ENCODE data around the gene CCNJL. TPM values are rescaled to one million over a fixed set of nuclear protein-coding genes. Genes with fewer than 3 reads are reported as not detected.
"Not testable (repeated sequence)": the region's sequence is repeated elsewhere in the genome, so short reads cannot be mapped to it uniquely, and the experiment has no call there.

The CCNJL gene
- total and polyA plus RNA-seq, 2 experiments from 2014 or later, result 28.4 to 29.2 TPM

GRCh38 chr5:160341309-160341870 is 29.0 kb upstream of the CCNJL start (continued):
- TF ChIP-seq, protein P1, sequence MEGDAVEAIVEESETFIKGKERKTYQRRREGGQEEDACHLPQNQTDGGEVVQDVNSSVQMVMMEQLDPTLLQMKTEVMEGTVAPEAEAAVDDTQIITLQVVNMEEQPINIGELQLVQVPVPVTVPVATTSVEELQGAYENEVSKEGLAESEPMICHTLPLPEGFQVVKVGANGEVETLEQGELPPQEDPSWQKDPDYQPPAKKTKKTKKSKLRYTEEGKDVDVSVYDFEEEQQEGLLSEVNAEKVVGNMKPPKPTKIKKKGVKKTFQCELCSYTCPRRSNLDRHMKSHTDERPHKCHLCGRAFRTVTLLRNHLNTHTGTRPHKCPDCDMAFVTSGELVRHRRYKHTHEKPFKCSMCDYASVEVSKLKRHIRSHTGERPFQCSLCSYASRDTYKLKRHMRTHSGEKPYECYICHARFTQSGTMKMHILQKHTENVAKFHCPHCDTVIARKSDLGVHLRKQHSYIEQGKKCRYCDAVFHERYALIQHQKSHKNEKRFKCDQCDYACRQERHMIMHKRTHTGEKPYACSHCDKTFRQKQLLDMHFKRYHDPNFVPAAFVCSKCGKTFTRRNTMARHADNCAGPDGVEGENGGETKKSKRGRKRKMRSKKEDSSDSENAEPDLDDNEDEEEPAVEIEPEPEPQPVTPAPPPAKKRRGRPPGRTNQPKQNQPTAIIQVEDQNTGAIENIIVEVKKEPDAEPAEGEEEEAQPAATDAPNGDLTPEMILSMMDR (conservative IDR thresholded peaks at IDR 0.05; ENCODE audit: low read depth in 2 of 2), result no peak

DNA sequence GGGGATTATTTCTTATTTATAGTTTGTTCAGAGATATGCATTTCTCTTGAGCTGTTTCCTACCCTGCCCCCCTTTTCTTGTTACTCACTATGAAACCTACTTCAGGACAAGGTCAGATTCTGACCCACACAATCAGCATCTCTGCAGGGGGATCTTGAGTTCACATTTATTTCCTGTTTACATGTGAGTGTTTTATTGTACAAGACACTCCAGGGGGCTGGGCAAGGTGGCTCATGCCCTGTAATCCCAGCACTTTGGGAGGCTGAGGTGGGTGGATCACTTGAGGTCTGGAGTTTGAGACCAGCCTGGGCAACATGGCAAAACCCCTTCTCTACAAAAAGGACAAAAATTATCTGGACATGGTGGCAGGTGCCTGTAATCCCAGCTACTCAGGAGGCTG is 28.1 kb upstream of the CCNJL start:
- not testable (repeated sequence) for H3F3A ChIP-seq (replicated peaks; ENCODE audit: low read depth); ATAC-seq; H3K27me3 ChIP-seq (ENCODE audit: insufficient read depth); H3K9me2 ChIP-seq (ENCODE audit: insufficient read depth); H3K36me3 Mint-ChIP-seq (ENCODE audit: low read depth); DNase-seq (ENCODE audit: low spot score); H3K36me3 ChIP-seq (ENCODE audit: insufficient read depth); H3K4me2 ChIP-seq; H3K27ac ChIP-seq (ENCODE audit: low read depth); H3K4me3 Mint-ChIP-seq; H4K20me1 ChIP-seq (replicated peaks; ENCODE audit: insufficient read depth); H3K9me3 Mint-ChIP-seq; H3K27me3 Mint-ChIP-seq (ENCODE audit: insufficient read depth, low read depth, poor library complexity); H3K27ac Mint-ChIP-seq; H3K4me3 ChIP-seq; H3K79me2 ChIP-seq (replicated peaks; ENCODE audit: insufficient read depth)
- Histone ChIP-seq H2AFZ (peak overlapping the region; percentile 81; the same call in 1 of the 2 replicates), H3K4me1 (ENCODE audit: insufficient read depth) (peaks cover 13% of the 10 kb centered on the region)
- H3K4me1 Mint-ChIP-seq, result peaks cover 16% of the 10 kb centered on the region

- Histone ChIP-seq H3K79me2 (replicated peaks; ENCODE audit: insufficient read depth) (no peaks in the 10 kb centered on the region), H3K27me3 (ENCODE audit: insufficient read depth) (no peaks in the 10 kb centered on the region), H4K20me1 (replicated peaks; ENCODE audit: insufficient read depth) (no peaks in the 10 kb centered on the region), H3K4me1 (ENCODE audit: insufficient read depth) (peaks cover 13% of the 10 kb centered on the region), H3K27ac (ENCODE audit: low read depth) (no peak overlapping the region), H3K4me3 (no peak overlapping the region), H3F3A (replicated peaks; ENCODE audit: low read depth) (no peaks in the 10 kb centered on the region), H2AFZ (peak overlapping the region; percentile 81; the same call in 1 of the 2 replicates), H3K9me2 (ENCODE audit: insufficient read depth) (0 out of 2 replicates have a peak, but pooled peaks cover 4% of the 10 kb centered on the region), H3K4me2 (no peak overlapping the region), H3K36me3 (ENCODE audit: insufficient read depth) (no peaks in the 10 kb centered on the region)
- no peak overlapping the region for H3K4me3 Mint-ChIP-seq
- H3K36me3 Mint-ChIP-seq (ENCODE audit: low read depth), result no peaks in the 10 kb centered on the region
- H3K4me1 Mint-ChIP-seq, result peaks cover 16% of the 10 kb centered on the region
- DNase-seq (ENCODE audit: low spot score), result no peak
- no peak for ATAC-seq
- H3K9me3 Mint-ChIP-seq, result no peaks in the 10 kb centered on the region
- H3K27ac Mint-ChIP-seq, result no peak overlapping the region
- TF ChIP-seq NANOG (IDR thresholded peaks at IDR 0.05; ENCODE audit: borderline replicate concordance), result no peak
- no peak for TF ChIP-seq ZNF331 (CRISPR knock-in tag; IDR thresholded peaks at IDR 0.05; ENCODE audit: low read depth)
- peaks cover 2% of the 10 kb centered on the region for H3K27me3 Mint-ChIP-seq (ENCODE audit: insufficient read depth, low read depth, poor library complexity)
These were observed 27.2 kb upstream of the CCNJL start for GRCh38 chr5:160339406-160340130.

DNA sequence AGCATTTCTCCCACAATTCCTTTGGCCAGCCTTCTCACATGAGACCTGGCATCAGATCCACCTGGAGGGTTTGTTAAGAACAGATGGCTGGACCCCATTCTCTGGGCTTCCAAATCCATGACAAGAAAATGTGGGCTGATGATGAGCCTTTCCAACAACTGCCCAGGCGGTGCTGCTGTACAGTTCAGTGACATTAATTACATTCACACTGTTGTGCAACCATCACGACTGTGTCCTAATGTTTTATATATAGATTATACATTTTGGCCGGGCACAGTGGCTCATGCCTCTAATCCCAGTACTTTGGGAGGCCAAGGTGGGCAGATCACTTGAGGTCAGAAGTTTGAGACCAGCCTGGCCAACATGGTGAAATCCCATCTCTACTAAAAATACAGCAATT is 22.4 kb upstream of the CCNJL start:
- not testable (repeated sequence) for H3K36me3 ChIP-seq (ENCODE audit: insufficient read depth); H3K4me1 ChIP-seq (ENCODE audit: insufficient read depth); H3F3A ChIP-seq (replicated peaks; ENCODE audit: low read depth); H3K4me1 Mint-ChIP-seq; H3K4me3 ChIP-seq; H3K79me2 ChIP-seq (replicated peaks; ENCODE audit: insufficient read depth); DNase-seq (ENCODE audit: low spot score); H3K9me2 ChIP-seq (ENCODE audit: insufficient read depth); H3K4me2 ChIP-seq; H4K20me1 ChIP-seq (replicated peaks; ENCODE audit: insufficient read depth); H3K9me3 Mint-ChIP-seq; H3K36me3 Mint-ChIP-seq (ENCODE audit: low read depth); H3K27ac ChIP-seq (ENCODE audit: low read depth); H2AFZ ChIP-seq; H3K27ac Mint-ChIP-seq; ATAC-seq; H3K27me3 ChIP-seq (ENCODE audit: insufficient read depth); H3K27me3 Mint-ChIP-seq (ENCODE audit: insufficient read depth, low read depth, poor library complexity); H3K4me3 Mint-ChIP-seq
